Cardiac fibroblast (primary cell): ENCODE measurements around the gene PPM1F.
A peak's percentile ranks its signal among the peaks of the same experiment; 100 is the strongest.

Source experiments
- DNase-seq, 2 donors: peaks; one replicate each; pipeline versions ENCODE4 v3.0.0 to v3.0.0-alpha.2; 2010; ENCODE audit warnings: low read depth in 2 of 2
- H3K4me3 ChIP-seq, 2 donors: replicated peaks in 1 of 2; 1 replicate in 1 of 2; 2 replicates in 1 of 2; pipeline ENCODE4 v1.5.1; 2011; ENCODE audit warnings: low read depth in 2 of 2, low read length in 2 of 2, mild to moderate bottlenecking in 2 of 2, moderate library complexity in 1 of 2
- CTCF ChIP-seq: IDR thresholded peaks from one replicate; pipeline ENCODE4 v1.5.1; 2011; ENCODE audit warnings: low read depth, mild to moderate bottlenecking, low read length, inconsistent platforms

Gene PPM1F

GRCh38 chr22:21937821-21938070 is 14.9 kb downstream of the PPM1F start:
- no peak for TF ChIP-seq CTCF
- DNase-seq = no peak
- peak overlapping the region; percentile 8 to 49 for H3K4me3 ChIP-seq

GRCh38 chr22:21937041-21937820 is 15.4 kb downstream of the PPM1F start:
- peak; percentile 24 to 38 for DNase-seq
- peak overlapping the region; percentile 8 to 28 for H3K4me3 ChIP-seq

GRCh38 chr22:21936151-21936775 is 16.4 kb downstream of the PPM1F start:
- no peak for TF ChIP-seq CTCF
- DNase-seq = peak; percentile 18 to 28
- H3K4me3 ChIP-seq = no peak overlapping the region

More at GRCh38 chr22:21937041-21937820, 15.4 kb downstream of the PPM1F start:
- no peak for TF ChIP-seq CTCF

GRCh38 chr22:21933910-21934309 is 18.7 kb downstream of the PPM1F start:
- no peak for DNase-seq
- no peak overlapping the region for H3K4me3 ChIP-seq
- no peak for TF ChIP-seq CTCF

- no peak overlapping the region for H3K4me3 ChIP-seq
- no peak for TF ChIP-seq CTCF
- DNase-seq = no peak
These were observed 19.2 kb downstream of the PPM1F start for GRCh38 chr22:21933413-21933812.

- H3K4me3 ChIP-seq = no peak overlapping the region
- DNase-seq = no peak
- no peak for TF ChIP-seq CTCF
These were observed 20.3 kb downstream of the PPM1F start for GRCh38 chr22:21932347-21932746.

GRCh38 chr22:21931056-21931455 is 21.6 kb downstream of the PPM1F start:
- TF ChIP-seq CTCF = no peak
- no peak overlapping the region for H3K4me3 ChIP-seq
- no peak for DNase-seq
